ENCODE results near the gene DMGDH.
A peak's percentile ranks its signal among the peaks of the same experiment; 100 is the strongest.

Gene DMGDH

DNA sequence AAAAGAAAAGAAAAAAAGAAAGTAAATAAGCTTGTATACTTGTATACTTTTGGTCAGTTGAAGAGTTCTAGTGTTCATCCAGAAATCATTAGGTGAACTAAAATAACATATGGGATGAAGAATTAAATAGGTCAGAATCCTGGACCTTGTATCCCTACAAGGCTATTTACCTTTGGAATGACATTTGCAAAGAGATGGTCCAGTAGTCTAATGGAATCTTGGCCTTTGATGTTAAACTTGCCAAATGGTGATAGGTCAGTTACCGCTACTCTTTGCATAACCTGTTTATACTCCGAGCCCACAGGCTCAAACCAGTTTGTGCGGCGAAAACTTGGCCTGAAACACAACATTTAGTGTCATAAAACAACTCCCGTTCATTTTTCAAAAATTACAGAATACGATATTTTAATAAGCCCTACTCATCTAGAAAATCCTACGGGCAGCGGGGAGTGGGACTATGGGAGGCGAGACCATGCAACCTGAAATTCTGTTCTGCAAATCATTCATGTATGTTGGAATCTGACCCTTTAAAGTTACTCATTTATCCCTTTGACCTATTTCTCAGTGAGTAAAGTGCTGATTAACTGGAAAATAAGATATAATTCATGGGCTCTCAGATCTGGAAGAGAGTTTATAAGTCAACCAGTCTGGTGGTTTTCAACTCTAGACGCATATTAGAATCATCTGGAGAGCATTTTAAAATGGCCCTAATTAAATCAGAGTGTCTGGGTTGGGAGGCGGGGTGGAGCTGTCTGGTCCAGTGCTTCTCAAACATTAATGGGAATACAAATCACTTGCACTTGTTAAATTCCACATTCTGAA is 38.6 kb downstream of the DMGDH start:
- Histone ChIP-seq H3K4me1 (ENCODE audit: control insufficient read depth, low read depth, low read length) (no peaks in the 10 kb centered on the region), H3K36me3 (ENCODE audit: control insufficient read depth, insufficient read depth, low read length) (no peaks in the 10 kb centered on the region), H3K4me2 (ENCODE audit: low read length) (no peak overlapping the region), H3K9ac (ENCODE audit: low read length) (no peak overlapping the region), H3K79me1 (ENCODE audit: low read length) (no peaks in the 10 kb centered on the region), H3K27me3 (ENCODE audit: insufficient read depth, low read length, poor library complexity) (no peaks in the 10 kb centered on the region), H4K5ac (ENCODE audit: low read length) (no peak overlapping the region), H3K4ac (ENCODE audit: low read depth, low read length) (no peak overlapping the region), H3K79me2 (ENCODE audit: control insufficient read depth, insufficient read depth, low read length) (no peaks in the 10 kb centered on the region), H3K27ac (ENCODE audit: low read depth, low read length) (no peak overlapping the region), H2BK5ac (ENCODE audit: low read length) (no peak overlapping the region), H3K4me3 (ENCODE audit: low read length) (no peak overlapping the region), H2BK15ac (replicated peaks; ENCODE audit: low read depth) (no peak overlapping the region), H2AK5ac (ENCODE audit: low read length) (no peak overlapping the region), H3K18ac (ENCODE audit: low read length) (no peak overlapping the region), H4K8ac (ENCODE audit: low read depth, low read length) (no peak overlapping the region), H3K56ac (ENCODE audit: low read length) (no peak overlapping the region), H2BK120ac (ENCODE audit: low read depth, low read length) (no peak overlapping the region), H3K23ac (ENCODE audit: low read length) (no peak overlapping the region)
- no peak for DNase-seq
- no CpG with 5 or more reads among the region's 11 CpGs for WGBS (ENCODE audit: extremely low coverage, insufficient coverage, low lambda C conversion rate)

- H3K4me3 ChIP-seq (ENCODE audit: low read length) = no peak overlapping the region
- H3K27ac ChIP-seq (ENCODE audit: low read depth, low read length) = no peak overlapping the region
- H3K23ac ChIP-seq (ENCODE audit: low read length) = no peak overlapping the region
- no peaks in the 10 kb centered on the region for H3K4me1 ChIP-seq (ENCODE audit: control insufficient read depth, low read depth, low read length)
- H2BK5ac ChIP-seq (ENCODE audit: low read length) = no peak overlapping the region
- peak overlapping the region; percentile 84 for H3K4me2 ChIP-seq (ENCODE audit: low read length)
- H3K18ac ChIP-seq (ENCODE audit: low read length) = no peak overlapping the region
- H2AK5ac ChIP-seq (ENCODE audit: low read length) = no peak overlapping the region
- no peaks in the 10 kb centered on the region for H3K36me3 ChIP-seq (ENCODE audit: control insufficient read depth, insufficient read depth, low read length)
- WGBS (ENCODE audit: extremely low coverage, insufficient coverage, low lambda C conversion rate) = no CpG with 5 or more reads among the region's 13 CpGs
- no peak overlapping the region for H3K4ac ChIP-seq (ENCODE audit: low read depth, low read length)
- peak overlapping the region; percentile 69 for H3K9ac ChIP-seq (ENCODE audit: low read length)
- H3K27me3 ChIP-seq (ENCODE audit: insufficient read depth, low read length, poor library complexity) = no peaks in the 10 kb centered on the region
- no peaks in the 10 kb centered on the region for H3K79me2 ChIP-seq (ENCODE audit: control insufficient read depth, insufficient read depth, low read length)
- no peak overlapping the region for H2BK15ac ChIP-seq (replicated peaks; ENCODE audit: low read depth)
- H4K5ac ChIP-seq (ENCODE audit: low read length) = no peak overlapping the region
- H3K56ac ChIP-seq (ENCODE audit: low read length) = peak overlapping the region; percentile 91
- H2BK120ac ChIP-seq (ENCODE audit: low read depth, low read length) = no peak overlapping the region
- no peaks in the 10 kb centered on the region for H3K79me1 ChIP-seq (ENCODE audit: low read length)
- H4K8ac ChIP-seq (ENCODE audit: low read depth, low read length) = no peak overlapping the region
- peak; percentile 71 for DNase-seq
These were observed 44.4 kb downstream of the DMGDH start for GRCh38 chr5:79025054-79025472.

GRCh38 chr5:79023947-79024346 is 45.5 kb downstream of the DMGDH start:
- Histone ChIP-seq H3K9ac (ENCODE audit: low read length) (no peak overlapping the region), H3K27me3 (ENCODE audit: insufficient read depth, low read length, poor library complexity) (no peaks in the 10 kb centered on the region), H3K23ac (ENCODE audit: low read length) (no peak overlapping the region), H3K4me1 (ENCODE audit: control insufficient read depth, low read depth, low read length) (no peaks in the 10 kb centered on the region), H3K79me2 (ENCODE audit: control insufficient read depth, insufficient read depth, low read length) (no peaks in the 10 kb centered on the region), H3K4ac (ENCODE audit: low read depth, low read length) (no peak overlapping the region), H3K79me1 (ENCODE audit: low read length) (no peaks in the 10 kb centered on the region), H2BK15ac (replicated peaks; ENCODE audit: low read depth) (no peak overlapping the region), H3K4me3 (ENCODE audit: low read length) (no peak overlapping the region), H3K36me3 (ENCODE audit: control insufficient read depth, insufficient read depth, low read length) (no peaks in the 10 kb centered on the region), H3K18ac (ENCODE audit: low read length) (no peak overlapping the region), H4K8ac (ENCODE audit: low read depth, low read length) (no peak overlapping the region), H3K56ac (ENCODE audit: low read length) (no peak overlapping the region), H4K5ac (ENCODE audit: low read length) (no peak overlapping the region), H2BK120ac (ENCODE audit: low read depth, low read length) (no peak overlapping the region), H2BK5ac (ENCODE audit: low read length) (no peak overlapping the region), H3K27ac (ENCODE audit: low read depth, low read length) (no peak overlapping the region), H2AK5ac (ENCODE audit: low read length) (no peak overlapping the region), H3K4me2 (ENCODE audit: low read length) (no peak overlapping the region)
- no CpG with 5 or more reads among the region's 1 CpG for WGBS (ENCODE audit: extremely low coverage, insufficient coverage, low lambda C conversion rate)
- no peak for DNase-seq

DNA sequence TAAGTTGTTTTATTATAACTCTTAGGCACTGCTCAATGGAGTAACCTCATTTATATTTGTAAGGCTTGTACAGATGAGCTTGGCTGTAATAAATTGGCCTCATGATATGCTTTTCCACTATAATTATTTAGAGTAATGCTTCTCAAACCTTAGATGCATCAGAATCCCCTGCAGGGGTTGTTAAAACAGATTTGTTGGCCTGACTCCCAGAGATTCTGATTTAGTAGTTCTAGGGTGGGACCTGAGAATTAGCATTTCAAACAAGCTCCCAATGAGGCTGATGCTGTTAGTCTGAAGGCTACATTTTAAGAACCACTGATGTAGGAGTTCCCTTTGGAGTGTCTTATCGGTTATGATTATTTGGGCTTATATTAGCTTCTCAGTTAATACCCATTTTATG is 46.1 kb downstream of the DMGDH start:
- H4K5ac ChIP-seq (ENCODE audit: low read length) = no peak overlapping the region
- H3K79me1 ChIP-seq (ENCODE audit: low read length) = no peaks in the 10 kb centered on the region
- H3K4me1 ChIP-seq (ENCODE audit: control insufficient read depth, low read depth, low read length) = no peaks in the 10 kb centered on the region
- no peaks in the 10 kb centered on the region for H3K36me3 ChIP-seq (ENCODE audit: control insufficient read depth, insufficient read depth, low read length)
- H3K79me2 ChIP-seq (ENCODE audit: control insufficient read depth, insufficient read depth, low read length) = no peaks in the 10 kb centered on the region
- no peak overlapping the region for H2BK120ac ChIP-seq (ENCODE audit: low read depth, low read length)
- WGBS (ENCODE audit: extremely low coverage, insufficient coverage, low lambda C conversion rate) = no CpG with 5 or more reads among the region's 1 CpG
- no peak overlapping the region for H2BK5ac ChIP-seq (ENCODE audit: low read length)
- H3K56ac ChIP-seq (ENCODE audit: low read length) = no peak overlapping the region
- H3K4me2 ChIP-seq (ENCODE audit: low read length) = no peak overlapping the region
- no peak overlapping the region for H3K9ac ChIP-seq (ENCODE audit: low read length)
- no peak overlapping the region for H3K4ac ChIP-seq (ENCODE audit: low read depth, low read length)
- no peak overlapping the region for H4K8ac ChIP-seq (ENCODE audit: low read depth, low read length)
- no peaks in the 10 kb centered on the region for H3K27me3 ChIP-seq (ENCODE audit: insufficient read depth, low read length, poor library complexity)
- no peak overlapping the region for H3K4me3 ChIP-seq (ENCODE audit: low read length)
- no peak for DNase-seq
- H3K18ac ChIP-seq (ENCODE audit: low read length) = no peak overlapping the region
- H3K27ac ChIP-seq (ENCODE audit: low read depth, low read length) = no peak overlapping the region
- no peak overlapping the region for H3K23ac ChIP-seq (ENCODE audit: low read length)
- no peak overlapping the region for H2BK15ac ChIP-seq (replicated peaks; ENCODE audit: low read depth)
- no peak overlapping the region for H2AK5ac ChIP-seq (ENCODE audit: low read length)

DNA sequence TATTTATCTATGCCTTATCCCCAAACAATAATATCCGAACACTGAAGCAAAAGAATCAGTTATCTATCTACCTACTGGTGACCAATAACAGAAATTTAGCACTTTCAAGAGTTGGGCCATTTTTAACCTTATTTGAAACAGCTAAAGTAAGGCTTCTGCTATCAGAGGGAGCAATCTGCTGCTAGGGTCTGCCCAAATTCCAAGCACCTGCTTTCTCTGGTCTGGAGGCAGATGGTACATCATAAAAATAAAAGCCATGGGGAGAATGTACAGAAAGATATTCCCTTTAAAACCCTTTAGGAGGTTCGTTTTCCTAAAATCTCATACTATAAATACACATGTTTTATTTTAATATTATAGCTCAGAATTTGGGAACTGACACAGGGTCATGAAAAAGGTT is 46.7 kb downstream of the DMGDH start:
- DNase-seq = no peak
- H2BK15ac ChIP-seq (replicated peaks; ENCODE audit: low read depth) = no peak overlapping the region
- no peak overlapping the region for H3K27ac ChIP-seq (ENCODE audit: low read depth, low read length)
- no peaks in the 10 kb centered on the region for H3K79me1 ChIP-seq (ENCODE audit: low read length)
- no peak overlapping the region for H2BK120ac ChIP-seq (ENCODE audit: low read depth, low read length)
- WGBS (ENCODE audit: extremely low coverage, insufficient coverage, low lambda C conversion rate) = 100% methylated on average over 1 of the region's 2 CpGs
- H3K4me3 ChIP-seq (ENCODE audit: low read length) = no peak overlapping the region
- H3K27me3 ChIP-seq (ENCODE audit: insufficient read depth, low read length, poor library complexity) = no peaks in the 10 kb centered on the region
- H3K18ac ChIP-seq (ENCODE audit: low read length) = no peak overlapping the region
- no peak overlapping the region for H3K4ac ChIP-seq (ENCODE audit: low read depth, low read length)
- H3K79me2 ChIP-seq (ENCODE audit: control insufficient read depth, insufficient read depth, low read length) = no peaks in the 10 kb centered on the region
- H3K36me3 ChIP-seq (ENCODE audit: control insufficient read depth, insufficient read depth, low read length) = no peaks in the 10 kb centered on the region
- H2BK5ac ChIP-seq (ENCODE audit: low read length) = no peak overlapping the region
- no peaks in the 10 kb centered on the region for H3K4me1 ChIP-seq (ENCODE audit: control insufficient read depth, low read depth, low read length)
- H3K4me2 ChIP-seq (ENCODE audit: low read length) = no peak overlapping the region
- H4K5ac ChIP-seq (ENCODE audit: low read length) = no peak overlapping the region
- no peak overlapping the region for H3K23ac ChIP-seq (ENCODE audit: low read length)
- H4K8ac ChIP-seq (ENCODE audit: low read depth, low read length) = no peak overlapping the region
- H3K56ac ChIP-seq (ENCODE audit: low read length) = no peak overlapping the region
- H2AK5ac ChIP-seq (ENCODE audit: low read length) = no peak overlapping the region
- H3K9ac ChIP-seq (ENCODE audit: low read length) = no peak overlapping the region

- Histone ChIP-seq H3K27me3 (ENCODE audit: insufficient read depth, low read length, poor library complexity) (no peaks in the 10 kb centered on the region), H3K56ac (ENCODE audit: low read length) (no peak overlapping the region), H3K36me3 (ENCODE audit: control insufficient read depth, insufficient read depth, low read length) (no peaks in the 10 kb centered on the region), H2BK120ac (ENCODE audit: low read depth, low read length) (no peak overlapping the region), H3K4me2 (ENCODE audit: low read length) (no peak overlapping the region), H4K5ac (ENCODE audit: low read length) (no peak overlapping the region), H3K27ac (ENCODE audit: low read depth, low read length) (no peak overlapping the region), H2BK15ac (replicated peaks; ENCODE audit: low read depth) (no peak overlapping the region), H3K79me2 (ENCODE audit: control insufficient read depth, insufficient read depth, low read length) (no peaks in the 10 kb centered on the region), H4K8ac (ENCODE audit: low read depth, low read length) (no peak overlapping the region), H3K4me1 (ENCODE audit: control insufficient read depth, low read depth, low read length) (no peaks in the 10 kb centered on the region), H3K18ac (ENCODE audit: low read length) (no peak overlapping the region), H3K9ac (ENCODE audit: low read length) (no peak overlapping the region), H3K4ac (ENCODE audit: low read depth, low read length) (peak overlapping the region; percentile 27), H3K4me3 (ENCODE audit: low read length) (no peak overlapping the region), H2AK5ac (ENCODE audit: low read length) (no peak overlapping the region), H3K23ac (ENCODE audit: low read length) (no peak overlapping the region), H3K79me1 (ENCODE audit: low read length) (no peaks in the 10 kb centered on the region), H2BK5ac (ENCODE audit: low read length) (no peak overlapping the region)
- WGBS (ENCODE audit: extremely low coverage, insufficient coverage, low lambda C conversion rate) = no CpG with 5 or more reads among the region's 4 CpGs
- peak; percentile 17 for DNase-seq
These were observed 47.7 kb downstream of the DMGDH start for GRCh38 chr5:79021753-79022152.

All from mesendoderm (in vitro differentiated cells).